ENCODE data around the gene SRI.

DNA sequence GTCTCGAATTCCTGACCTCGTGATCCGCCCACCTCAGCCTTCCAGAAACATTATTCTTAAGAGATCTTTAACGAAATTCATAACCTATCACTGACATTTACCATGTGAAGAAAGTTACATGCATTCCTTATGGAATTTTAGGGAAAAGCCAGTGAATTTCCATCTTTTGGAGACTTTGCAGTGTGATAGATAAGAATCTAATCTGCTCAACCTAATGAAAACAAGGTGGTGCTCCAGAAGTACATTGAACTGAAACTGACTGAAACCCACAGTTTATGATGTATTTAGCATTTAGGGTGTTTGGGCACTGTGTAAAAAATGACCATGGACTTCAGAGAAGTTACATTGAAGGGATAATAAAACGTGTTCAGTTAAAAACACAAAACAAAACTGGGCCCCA is 43.6 kb downstream of the SRI start:
- TF ChIP-seq, protein P1, sequence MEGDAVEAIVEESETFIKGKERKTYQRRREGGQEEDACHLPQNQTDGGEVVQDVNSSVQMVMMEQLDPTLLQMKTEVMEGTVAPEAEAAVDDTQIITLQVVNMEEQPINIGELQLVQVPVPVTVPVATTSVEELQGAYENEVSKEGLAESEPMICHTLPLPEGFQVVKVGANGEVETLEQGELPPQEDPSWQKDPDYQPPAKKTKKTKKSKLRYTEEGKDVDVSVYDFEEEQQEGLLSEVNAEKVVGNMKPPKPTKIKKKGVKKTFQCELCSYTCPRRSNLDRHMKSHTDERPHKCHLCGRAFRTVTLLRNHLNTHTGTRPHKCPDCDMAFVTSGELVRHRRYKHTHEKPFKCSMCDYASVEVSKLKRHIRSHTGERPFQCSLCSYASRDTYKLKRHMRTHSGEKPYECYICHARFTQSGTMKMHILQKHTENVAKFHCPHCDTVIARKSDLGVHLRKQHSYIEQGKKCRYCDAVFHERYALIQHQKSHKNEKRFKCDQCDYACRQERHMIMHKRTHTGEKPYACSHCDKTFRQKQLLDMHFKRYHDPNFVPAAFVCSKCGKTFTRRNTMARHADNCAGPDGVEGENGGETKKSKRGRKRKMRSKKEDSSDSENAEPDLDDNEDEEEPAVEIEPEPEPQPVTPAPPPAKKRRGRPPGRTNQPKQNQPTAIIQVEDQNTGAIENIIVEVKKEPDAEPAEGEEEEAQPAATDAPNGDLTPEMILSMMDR (IDR thresholded peaks at IDR 0.05; ENCODE audit: borderline replicate concordance, extremely low read depth, low read length, poor library complexity, severe bottlenecking), result no peak
- no peak for TF ChIP-seq EZH2 (IDR thresholded peaks at IDR 0.05; ENCODE audit: borderline replicate concordance, low read depth, low read length, severe bottlenecking)
